PC-3 (cell line): ENCODE measurements around the gene MLLT10.

Source experiments
- CTCF ChIP-seq: fragments of 300-600 bp; sonication (generic); conservative IDR thresholded peaks from 2 replicates; pipeline ENCODE4 v1.5.1; 2017; ENCODE audit warnings: antibody characterized with exemption, low read depth, mild to moderate bottlenecking, low read length
- EZH2 ChIP-seq: fragments of 300-600 bp; sonication (generic); IDR thresholded peaks from one replicate; pipeline ENCODE4 v1.6.1; 2017; ENCODE audit warnings: antibody characterized with exemption, mild to moderate bottlenecking, low read length; ENCODE audit not compliant: unreplicated experiment
- EZH2phosphoT487 ChIP-seq: fragments of 300-600 bp; sonication (generic); IDR thresholded peaks from 2 replicates; pipeline ENCODE4 v1.6.1; 2018; ENCODE audit warnings: mild to moderate bottlenecking, antibody characterized with exemption, low read length, borderline replicate concordance

GRCh38 chr10:21533467-21534279 is at the start of gene MLLT10:
- TF ChIP-seq CTCF (no peak), EZH2phosphoT487 (no peak), EZH2 (no peak)
